GM12892 (cell line): ENCODE data around the gene DUSP1.

Experiments
- POLR2A ChIP-seq: IDR thresholded peaks from 2 replicates; pipeline ENCODE4 v1.6.1; 2011; ENCODE audit warnings: low read depth, low read length, control low read depth
- POLR2AphosphoS5 ChIP-seq: IDR thresholded peaks from 2 replicates; pipeline ENCODE4 v1.6.1; 2011; ENCODE audit warnings: low read depth, low read length, control low read depth
- TAF1 ChIP-seq: IDR thresholded peaks from 2 replicates; pipeline ENCODE4 v1.6.1; 2011; ENCODE audit warnings: low read depth, mild to moderate bottlenecking, control low read depth, low read length, borderline replicate concordance

DNA sequence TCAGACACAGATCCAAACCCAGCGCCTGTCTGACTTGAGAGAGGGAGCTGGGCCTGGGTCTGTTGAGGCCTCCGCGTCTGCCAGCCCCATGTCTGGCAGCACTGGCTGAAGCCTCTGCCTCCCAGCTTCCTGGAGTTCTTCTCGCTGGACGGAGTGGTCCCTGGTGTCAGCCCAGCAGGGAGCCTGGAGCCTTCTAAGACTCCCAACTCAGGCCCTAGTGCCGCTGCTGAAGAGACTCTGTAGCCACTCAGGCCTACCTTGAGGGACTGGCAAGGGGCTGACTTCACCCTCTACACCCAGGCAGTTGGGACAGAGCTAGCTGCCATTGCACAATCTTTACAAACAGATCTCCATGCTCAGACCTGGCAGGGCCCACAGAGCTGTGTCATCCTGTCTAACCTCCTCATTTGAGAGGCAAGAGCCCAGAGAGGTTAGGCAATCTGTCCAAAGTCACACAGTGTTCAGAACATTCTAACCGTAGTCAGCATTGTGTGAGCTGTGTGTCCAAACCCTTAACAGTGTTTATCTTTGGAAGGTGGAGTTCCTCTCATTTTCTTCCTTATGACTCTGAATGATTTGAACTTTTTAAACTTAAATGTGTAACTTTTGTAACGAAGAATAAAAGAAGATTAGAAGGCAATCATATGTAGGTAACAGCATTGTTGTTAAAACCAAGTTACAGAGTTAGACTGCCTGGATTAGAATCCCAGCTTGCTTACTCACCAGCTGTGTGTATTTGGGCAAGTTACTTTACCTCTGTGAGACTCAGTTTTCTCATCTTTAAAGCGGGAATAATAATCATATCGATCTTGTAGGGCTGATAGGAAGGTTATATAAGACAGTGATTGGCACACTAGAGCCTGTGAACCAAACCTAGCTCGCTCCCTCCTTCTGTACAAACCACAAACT lies 4.6 kb upstream of the DUSP1 start:
- TF ChIP-seq POLR2AphosphoS5 (no peak), POLR2A (no peak), TAF1 (no peak)
